ENCODE data around the gene DAPK3.

DAPK3 gene

GRCh38 chr19:3982701-3983541 is 12.0 kb upstream of the DAPK3 start (continued):
- TF ChIP-seq ZNF658 (tag by site-specific recombination; IDR thresholded peaks at IDR 0.05) (no peak), ZNF18 (tag by site-specific recombination; IDR thresholded peaks at IDR 0.05) (no peak), ZNF37A (tag by site-specific recombination; IDR thresholded peaks at IDR 0.05) (no peak), ZNF600 (tag by site-specific recombination; IDR thresholded peaks at IDR 0.05) (peak; percentile 56), ZNF19 (tag by site-specific recombination; IDR thresholded peaks at IDR 0.05; ENCODE audit: low read depth) (no peak), ZNF148 (tag by site-specific recombination; IDR thresholded peaks at IDR 0.05; ENCODE audit: borderline replicate concordance) (0 out of 2 replicates have a peak, but pooled peaks have one; percentile 34), ZSCAN18 (tag by site-specific recombination; IDR thresholded peaks at IDR 0.05) (no peak), EGR2 (tag by site-specific recombination; IDR thresholded peaks at IDR 0.05; ENCODE audit: low read depth) (no peak), KLF8 (tag by site-specific recombination; IDR thresholded peaks at IDR 0.05) (peak; percentile 56; the same call in 1 of the 2 replicates), ZNF560 (tag by site-specific recombination; IDR thresholded peaks at IDR 0.05; ENCODE audit: borderline replicate concordance) (no peak), GLIS2 (tag by site-specific recombination; IDR thresholded peaks at IDR 0.05) (peak; percentile 55; the same call in 1 of the 2 replicates), SP3 (tag by site-specific recombination; IDR thresholded peaks at IDR 0.05) (peak; percentile 26), WT1 (tag by site-specific recombination; IDR thresholded peaks at IDR 0.05) (peak; percentile 28; the same call in 1 of the 2 replicates), ZBTB7A (tag by site-specific recombination; IDR thresholded peaks at IDR 0.05; ENCODE audit: low read depth) (peak; percentile 11; the same call in 1 of the 2 replicates), ZSCAN30 (tag by site-specific recombination; IDR thresholded peaks at IDR 0.05) (no peak), PATZ1 (tag by site-specific recombination; IDR thresholded peaks at IDR 0.05) (peak; percentile 50), ZFP3 (tag by site-specific recombination; IDR thresholded peaks at IDR 0.05; ENCODE audit: low read depth) (no peak), BCL11A (tag by site-specific recombination; IDR thresholded peaks at IDR 0.05; ENCODE audit: low read depth) (0 out of 2 replicates have a peak, but pooled peaks have one; percentile 26), KLF17 (tag by site-specific recombination; IDR thresholded peaks at IDR 0.05) (peak; percentile 86)
- TF ChIP-seq, protein P1, sequence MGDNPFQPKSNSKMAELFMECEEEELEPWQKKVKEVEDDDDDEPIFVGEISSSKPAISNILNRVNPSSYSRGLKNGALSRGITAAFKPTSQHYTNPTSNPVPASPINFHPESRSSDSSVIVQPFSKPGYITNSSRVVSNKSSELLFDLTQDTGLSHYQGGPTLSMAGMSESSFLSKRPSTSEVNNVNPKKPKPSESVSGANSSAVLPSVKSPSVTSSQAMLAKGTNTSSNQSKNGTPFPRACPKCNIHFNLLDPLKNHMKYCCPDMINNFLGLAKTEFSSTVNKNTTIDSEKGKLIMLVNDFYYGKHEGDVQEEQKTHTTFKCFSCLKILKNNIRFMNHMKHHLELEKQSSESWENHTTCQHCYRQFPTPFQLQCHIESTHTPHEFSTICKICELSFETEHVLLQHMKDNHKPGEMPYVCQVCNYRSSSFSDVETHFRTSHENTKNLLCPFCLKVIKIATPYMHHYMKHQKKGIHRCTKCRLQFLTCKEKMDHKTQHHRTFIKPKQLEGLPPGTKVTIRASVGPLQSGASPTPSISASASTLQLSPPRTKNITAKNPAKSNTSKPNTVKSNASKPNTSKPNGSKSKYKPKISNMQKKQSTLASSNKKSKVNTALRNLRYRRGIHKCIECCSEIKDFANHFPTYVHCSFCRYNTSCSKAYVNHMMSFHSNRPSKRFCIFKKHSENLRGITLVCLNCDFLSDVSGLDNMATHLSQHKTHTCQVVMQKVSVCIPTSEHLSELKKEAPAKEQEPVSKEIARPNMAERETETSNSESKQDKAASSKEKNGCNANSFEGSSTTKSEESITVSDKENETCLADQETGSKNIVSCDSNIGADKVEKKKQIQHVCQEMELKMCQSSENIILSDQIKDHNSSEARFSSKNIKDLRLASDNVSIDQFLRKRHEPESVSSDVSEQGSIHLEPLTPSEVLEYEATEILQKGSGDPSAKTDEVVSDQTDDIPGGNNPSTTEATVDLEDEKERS (tag by site-specific recombination; IDR thresholded peaks at IDR 0.05) = no peak
- TF ChIP-seq, protein P2, sequence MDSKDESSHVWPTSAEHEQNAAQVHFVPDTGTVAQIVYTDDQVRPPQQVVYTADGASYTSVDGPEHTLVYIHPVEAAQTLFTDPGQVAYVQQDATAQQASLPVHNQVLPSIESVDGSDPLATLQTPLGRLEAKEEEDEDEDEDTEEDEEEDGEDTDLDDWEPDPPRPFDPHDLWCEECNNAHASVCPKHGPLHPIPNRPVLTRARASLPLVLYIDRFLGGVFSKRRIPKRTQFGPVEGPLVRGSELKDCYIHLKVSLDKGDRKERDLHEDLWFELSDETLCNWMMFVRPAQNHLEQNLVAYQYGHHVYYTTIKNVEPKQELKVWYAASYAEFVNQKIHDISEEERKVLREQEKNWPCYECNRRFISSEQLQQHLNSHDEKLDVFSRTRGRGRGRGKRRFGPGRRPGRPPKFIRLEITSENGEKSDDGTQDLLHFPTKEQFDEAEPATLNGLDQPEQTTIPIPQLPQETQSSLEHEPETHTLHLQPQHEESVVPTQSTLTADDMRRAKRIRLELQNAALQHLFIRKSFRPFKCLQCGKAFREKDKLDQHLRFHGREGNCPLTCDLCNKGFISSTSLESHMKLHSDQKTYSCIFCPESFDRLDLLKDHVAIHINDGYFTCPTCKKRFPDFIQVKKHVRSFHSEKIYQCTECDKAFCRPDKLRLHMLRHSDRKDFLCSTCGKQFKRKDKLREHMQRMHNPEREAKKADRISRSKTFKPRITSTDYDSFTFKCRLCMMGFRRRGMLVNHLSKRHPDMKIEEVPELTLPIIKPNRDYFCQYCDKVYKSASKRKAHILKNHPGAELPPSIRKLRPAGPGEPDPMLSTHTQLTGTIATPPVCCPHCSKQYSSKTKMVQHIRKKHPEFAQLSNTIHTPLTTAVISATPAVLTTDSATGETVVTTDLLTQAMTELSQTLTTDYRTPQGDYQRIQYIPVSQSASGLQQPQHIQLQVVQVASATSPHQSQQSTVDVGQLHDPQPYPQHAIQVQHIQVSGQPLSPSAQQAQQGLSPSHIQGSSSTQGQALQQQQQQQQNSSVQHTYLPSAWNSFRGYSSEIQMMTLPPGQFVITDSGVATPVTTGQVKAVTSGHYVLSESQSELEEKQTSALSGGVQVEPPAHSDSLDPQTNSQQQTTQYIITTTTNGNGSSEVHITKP (tag by site-specific recombination; IDR thresholded peaks at IDR 0.05) = peak; percentile 73
